Measurements from ENCODE around the gene OR10A4.
A peak's percentile ranks its signal among the peaks of the same experiment; 100 is the strongest.

OR10A4 gene

GRCh38 chr11:6925007-6925577, 48.7 kb downstream of the OR10A4 start:
- FAIRE-seq (no peak), DNase-seq (ENCODE audit: insufficient read length, low spot score) (no peak)
- no peak for TF ChIP-seq POLR2A (IDR thresholded peaks at IDR 0.05; ENCODE audit: low read depth, low read length)

GRCh38 chr11:6925636-6926207, 49.3 kb downstream of the OR10A4 start:
- DNase-seq (ENCODE audit: insufficient read length, low spot score) = no peak

GRCh38 chr11:6926208-6927029, 50.0 kb downstream of the OR10A4 start, which contains the start of gene ZNF215:
Gene ZNF215 (plus strand): TSS chr11:6926426. CDS start chr11:6932273, 5,847 bp downstream.
- TF ChIP-seq POLR2A (IDR thresholded peaks at IDR 0.05; ENCODE audit: low read depth, low read length) = no peak
- peak; percentile 92 for FAIRE-seq
- peak; percentile 63 for DNase-seq (ENCODE audit: insufficient read length, low spot score)

More at GRCh38 chr11:6925636-6926207, 49.3 kb downstream of the OR10A4 start:
- no peak for FAIRE-seq
- TF ChIP-seq POLR2A (IDR thresholded peaks at IDR 0.05; ENCODE audit: low read depth, low read length) = no peak

GRCh38 chr11:6927030-6927617, 50.7 kb downstream of the OR10A4 start:
- TF ChIP-seq POLR2A (IDR thresholded peaks at IDR 0.05; ENCODE audit: low read depth, low read length) = no peak
- no peak for DNase-seq (ENCODE audit: insufficient read length, low spot score)
- FAIRE-seq = peak; percentile 6

Measured in H54 (cell line).